K562 (cell line): ENCODE data around the gene ACACB. TPM values are rescaled to one million over a fixed set of nuclear protein-coding genes. Genes with fewer than 3 reads are reported as not detected.

ENCODE experiments used
- ATF3 ChIP-seq, 2 experiments: fragments of 450-650 bp in 1 of 2; sonication (generic) in 1 of 2; formaldehyde crosslinking in 1 of 2; IDR thresholded peaks in 1 of 2; conservative IDR thresholded peaks in 1 of 2; 2 replicates each; pipeline versions ENCODE4 v1.6.1 to v1.8.1; 2016 to 2023; ENCODE audit warnings: mild to moderate bottlenecking in 2 of 2, moderate library complexity in 2 of 2, inconsistent platforms in 1 of 2, missing genetic modification reagents in 1 of 2
- BRF2 ChIP-seq: IDR thresholded peaks from 3 replicates; pipeline ENCODE4 v1.6.1; 2011; ENCODE audit warnings: borderline replicate concordance, mild to moderate bottlenecking; ENCODE audit not compliant: insufficient read length, insufficient read depth
- CREB1 ChIP-seq, 2 experiments: sonication (generic) in 1 of 2; formaldehyde crosslinking in 1 of 2; IDR thresholded peaks; 2 replicates each; pipeline versions ENCODE4 v1.6.1 to v1.8.0; 2012 to 2022; ENCODE audit warnings: inconsistent platforms in 1 of 2, mild to moderate bottlenecking in 1 of 2, missing genetic modification reagents in 1 of 2, moderate library complexity in 1 of 2
- ESRRA ChIP-seq: fragments of 450-650 bp; IDR thresholded peaks from 2 replicates; pipeline ENCODE4 v1.6.1; 2014; ENCODE audit warnings: low read depth, mild to moderate bottlenecking, moderate library complexity, borderline replicate concordance
- GTF2B ChIP-seq: IDR thresholded peaks from 2 replicates; pipeline ENCODE4 v1.6.1; 2011; ENCODE audit not compliant: insufficient read length; ENCODE audit errors: extremely low read depth
- HCFC1 ChIP-seq: IDR thresholded peaks from 2 replicates; pipeline ENCODE4 v1.6.1; 2012; ENCODE audit warnings: low read depth, low read length, improper control_type of control experiment
- HDAC6 ChIP-seq: IDR thresholded peaks from 2 replicates; pipeline ENCODE4 v1.6.1; 2012; ENCODE audit warnings: low read depth, mild to moderate bottlenecking, control low read depth, inconsistent platforms, low read length, moderate library complexity
- HDGF ChIP-seq: fragments of 450-650 bp; IDR thresholded peaks from 2 replicates; pipeline ENCODE4 v1.6.1; 2016
- IFI16 ChIP-seq: fragments of 250-450 bp; sonication (Bioruptor Pico); IDR thresholded peaks from 2 replicates; pipeline ENCODE4 v2.1.2; 2022; ENCODE audit warnings: mild to moderate bottlenecking, inconsistent platforms
- KLF1 ChIP-seq: fragments of 450-650 bp; IDR thresholded peaks from 2 replicates; pipeline ENCODE4 v1.6.1; 2016; ENCODE audit warnings: missing genetic modification characterization, missing compliant biosample characterization
- MLLT1 ChIP-seq, 2 experiments: fragments of 450-650 bp; IDR thresholded peaks; 2 replicates each; pipeline ENCODE4 v1.6.1; 2016
- NFIC ChIP-seq: fragments of 450-650 bp; IDR thresholded peaks from 2 replicates; pipeline ENCODE4 v1.6.1; 2017; ENCODE audit warnings: mild to moderate bottlenecking, inconsistent platforms
- PHF20 ChIP-seq: fragments of 450-650 bp; IDR thresholded peaks from 2 replicates; pipeline ENCODE4 v1.6.1; 2018; ENCODE audit not compliant: partially characterized antibody
- PHF8 ChIP-seq: fragments of 200-600 bp; sonication (generic); IDR thresholded peaks from 2 replicates; pipeline ENCODE4 v1.6.1; 2012; ENCODE audit warnings: mixed run types, mild to moderate bottlenecking, inconsistent platforms, low read length, moderate library complexity, borderline replicate concordance
- POLR2A ChIP-seq: fragments of 450-650 bp; conservative IDR thresholded peaks from 2 replicates; pipeline ENCODE4 v1.6.1; 2016
- PREB ChIP-seq: sonication (generic); formaldehyde crosslinking; IDR thresholded peaks from 2 replicates; pipeline ENCODE4 v1.8.1; 2023; ENCODE audit warnings: mild to moderate bottlenecking, missing genetic modification reagents
- RBM14 ChIP-seq: fragments of 200-400 bp; formaldehyde crosslinking; IDR thresholded peaks from 2 replicates; pipeline ENCODE4 v1.6.1; 2018; ENCODE audit warnings: low read depth, mild to moderate bottlenecking, low read length, moderate library complexity, borderline replicate concordance; ENCODE audit not compliant: insufficient read depth
- SIN3A ChIP-seq, 2 experiments: fragments of 150-350 bp in 1 of 2; IDR thresholded peaks; 2 replicates each; pipeline ENCODE4 v1.6.1; 2011 to 2016; ENCODE audit warnings: borderline replicate concordance in 2 of 2, low read depth in 2 of 2, low read length in 2 of 2, mild to moderate bottlenecking in 2 of 2, moderate library complexity in 2 of 2; ENCODE audit not compliant: control insufficient read depth in 1 of 2
- SMARCA5 ChIP-seq: fragments of 450-650 bp; IDR thresholded peaks from 2 replicates; pipeline ENCODE4 v1.6.1; 2016
- U2AF1 ChIP-seq: fragments of 200-400 bp; formaldehyde crosslinking; optimal IDR thresholded peaks from 2 replicates; pipeline ENCODE3; 2017; ENCODE audit warnings: mild to moderate bottlenecking, low read depth, low read length, moderate library complexity
- ZNF134 ChIP-seq: fragments of 250-450 bp; sonication (Bioruptor Pico); conservative IDR thresholded peaks from 2 replicates; pipeline ENCODE4 v1.4.0; 2020
- ZNF316 ChIP-seq: fragments of 450-650 bp; IDR thresholded peaks from 2 replicates; pipeline ENCODE4 v1.6.1; 2016
- polyA plus RNA-seq, 8 experiments: library from polyadenylated mRNA; depleted of rRNA in 4 of 8; stranded (reverse) in 5 of 8; unstranded in 3 of 8; fragments of >200 nt; fragmentation: Nextera tagmentation in 2 of 8; fragmentation: Illumina TruSeq in 1 of 8; extraction: Ambion mirVana in 2 of 8; extraction: Trizol in 1 of 8; gene quantifications; 2 replicates each; pipeline versions ENCODE4 v1.2.1 to v1.2.3, GENCODE V29; 2011 to 2014; ENCODE audit warnings: inconsistent platforms in 1 of 8, missing spikeins in 1 of 8
- total RNA-seq, 7 experiments: library from RNA; depleted of rRNA in 6 of 7; stranded (reverse); fragments of >200 nt in 6 of 7; fragmentation: Illumina TruSeq in 2 of 7; extraction: Trizol in 2 of 7; gene quantifications; 2 replicates each; pipeline versions ENCODE4 v1.2.1 to v1.2.3, GENCODE V29; 2011 to 2021; ENCODE audit warnings: low replicate concordance in 1 of 7

Gene ACACB
- total and polyA plus RNA-seq, 9 of the 15 experiments (the other 6 are each of a cell fraction or from before 2014, with no cell fraction given), result 0.10 to 2.5 (median 0.83) TPM

GRCh38 chr12:109093022-109093918 is 23.1 kb upstream of the ACACB start, which contains the start of gene ALKBH2 (continued):
- TF ChIP-seq NFIC, result peak; percentile 42
- peak; percentile 44 for TF ChIP-seq ATF3 (IDR thresholded peaks at IDR 0.05)
- peak; percentile 81; the same call in 1 of the 2 replicates for TF ChIP-seq ATF3 (CRISPR knock-in tag; conservative IDR thresholded peaks at IDR 0.05)
- peak; percentile 68; the same call in 1 of the 2 replicates for TF ChIP-seq PHF8
- peak; percentile 85 for TF ChIP-seq POLR2A
- no peak for TF ChIP-seq KLF1 (tag)
- TF ChIP-seq SIN3A (IDR thresholded peaks at IDR 0.05; ENCODE audit: borderline replicate concordance in 2 of 2, control insufficient read depth in 1 of 2, low read depth in 2 of 2, low read length in 2 of 2), result peak; percentile 57 to 81; a peak in 1 of 4 replicates
- TF ChIP-seq BRF2, result no peak
- no peak for TF ChIP-seq PREB (CRISPR knock-in tag)
- peak; percentile 83; the same call in 1 of the 2 replicates for TF ChIP-seq ESRRA
- TF ChIP-seq CREB1 (IDR thresholded peaks at IDR 0.05), result peak; percentile 92
- TF ChIP-seq CREB1 (CRISPR knock-in tag; IDR thresholded peaks at IDR 0.05), result peak; percentile 93
- TF ChIP-seq GTF2B, result peak; percentile 45
- TF ChIP-seq SMARCA5, result peak; percentile 97
- TF ChIP-seq RBM14, result no peak
- TF ChIP-seq IFI16 (CRISPR knock-in tag), result no peak
- peak; percentile 94 for TF ChIP-seq HDGF
- TF ChIP-seq HCFC1, result peak; percentile 61
- TF ChIP-seq PHF20, result peak; percentile 46
- TF ChIP-seq MLLT1 (IDR thresholded peaks at IDR 0.05), result 0 out of 4 replicates have a peak, but pooled peaks of 1 of the 2 experiments have one; percentile 33
- 0 out of 2 replicates have a peak, but pooled peaks have one; percentile 42 for TF ChIP-seq ZNF134
- TF ChIP-seq U2AF1, result no peak
- 0 out of 2 replicates have a peak, but pooled peaks have one; percentile 5 for TF ChIP-seq ZNF316
- no peak for TF ChIP-seq HDAC6
